Mesodermal cell (in vitro differentiated cells): Measurements from ENCODE around the gene TBC1D22A.

Experiments
- H3K27ac ChIP-seq: 2 replicates; pipeline ENCODE4 v1.7.0; 2013; ENCODE audit warnings: mild to moderate bottlenecking, low read depth, low read length, moderate library complexity; ENCODE audit not compliant: severe bottlenecking
- H3K36me3 ChIP-seq: 2 replicates; pipeline ENCODE4 v1.7.1; 2013; ENCODE audit warnings: mild to moderate bottlenecking, low read length, moderate library complexity; ENCODE audit not compliant: control insufficient read depth, insufficient read depth
- H3K4me1 ChIP-seq: one replicate; pipeline ENCODE4 v1.7.1; 2013; ENCODE audit warnings: mild to moderate bottlenecking, low read length; ENCODE audit not compliant: insufficient read depth, control insufficient read depth, poor library complexity, severe bottlenecking
- H3K4me3 ChIP-seq: 2 replicates; pipeline ENCODE4 v1.7.0; 2013; ENCODE audit warnings: low read length, control low read depth, mild to moderate bottlenecking; ENCODE audit not compliant: insufficient read depth, poor library complexity, severe bottlenecking; ENCODE audit errors: extremely low read depth
- H3K9me3 ChIP-seq: 2 replicates; pipeline ENCODE4 v1.7.1; 2013; ENCODE audit warnings: mild to moderate bottlenecking, low read length, moderate library complexity; ENCODE audit not compliant: control insufficient read depth
- WGBS, 2 experiments: methylation state at CpG; one replicate each; pipeline ENCODE4 v1.1.5; 2013; ENCODE audit warnings: missing lambda C conversion rate in 2 of 2; ENCODE audit not compliant: insufficient coverage in 2 of 2; 5-methylcytosine and 5-hydroxymethylcytosine counted together

TBC1D22A gene

GRCh38 chr22:47053013-47053725 lies 290.7 kb downstream of the TBC1D22A start:
- H3K4me3 ChIP-seq: no peak overlapping the region
- H3K9me3 ChIP-seq: no peaks in the 10 kb centered on the region
- 89 to 95% methylated on average over 10 to 13 of the region's 14 CpGs for WGBS, 2 experiments
- H3K4me1 ChIP-seq: peaks cover 6% of the 10 kb centered on the region
- peak overlapping the region; percentile 71 for H3K27ac ChIP-seq
- no peaks in the 10 kb centered on the region for H3K36me3 ChIP-seq

GRCh38 chr22:47053726-47054141 lies 291.3 kb downstream of the TBC1D22A start:
- Histone ChIP-seq H3K9me3 (no peaks in the 10 kb centered on the region), H3K36me3 (no peaks in the 10 kb centered on the region), H3K27ac (peak overlapping the region; percentile 71), H3K4me1 (peaks cover 6% of the 10 kb centered on the region), H3K4me3 (no peak overlapping the region)
- 85 to 87% methylated on average over 8 to 12 of the region's 12 CpGs for WGBS, 2 experiments

- 96 to 97% methylated on average over 23 to 24 of the region's 28 CpGs for whole genome bisulfite sequencing, 2 experiments
- H3K36me3 ChIP-seq: no peaks in the 10 kb centered on the region
Measured at GRCh38 chr22:47054231-47055072, 292.0 kb downstream of the TBC1D22A start.

GRCh38 chr22:47055073-47055355 lies 292.6 kb downstream of the TBC1D22A start:
- no peak overlapping the region for H3K27ac ChIP-seq
- H3K36me3 ChIP-seq: no peaks in the 10 kb centered on the region
- WGBS, 2 experiments: 92 to 98% methylated on average over 4 to 5 of the region's 5 CpGs

More at GRCh38 chr22:47054231-47055072, 292.0 kb downstream of the TBC1D22A start:
- H3K4me1 ChIP-seq: peaks cover 6% of the 10 kb centered on the region
- no peaks in the 10 kb centered on the region for H3K9me3 ChIP-seq
- H3K27ac ChIP-seq: no peak overlapping the region
- no peak overlapping the region for H3K4me3 ChIP-seq

GRCh38 chr22:47055461-47055860 lies 293.0 kb downstream of the TBC1D22A start:
- Histone ChIP-seq H3K9me3 (no peaks in the 10 kb centered on the region), H3K27ac (no peak overlapping the region), H3K36me3 (no peaks in the 10 kb centered on the region), H3K4me3 (no peak overlapping the region), H3K4me1 (peaks cover 6% of the 10 kb centered on the region)
- WGBS, 2 experiments: 95 to 100% methylated on average over 4 of the region's 4 CpGs

More at GRCh38 chr22:47055073-47055355, 292.6 kb downstream of the TBC1D22A start:
- no peak overlapping the region for H3K4me3 ChIP-seq
- H3K9me3 ChIP-seq: no peaks in the 10 kb centered on the region
- peaks cover 6% of the 10 kb centered on the region for H3K4me1 ChIP-seq

- Histone ChIP-seq H3K9me3 (no peaks in the 10 kb centered on the region), H3K27ac (no peak overlapping the region), H3K4me3 (no peak overlapping the region), H3K36me3 (no peaks in the 10 kb centered on the region), H3K4me1 (peaks cover 6% of the 10 kb centered on the region)
- WGBS, 2 experiments: 87 to 92% methylated on average over 10 to 13 of the region's 15 CpGs
Measured at GRCh38 chr22:47055921-47056320, 293.5 kb downstream of the TBC1D22A start.

GRCh38 chr22:47056361-47056760 lies 293.9 kb downstream of the TBC1D22A start:
- peaks cover 6% of the 10 kb centered on the region for H3K4me1 ChIP-seq
- 88 to 89% methylated on average over 9 of the region's 9 CpGs for WGBS, 2 experiments
- H3K9me3 ChIP-seq: no peaks in the 10 kb centered on the region
- no peak overlapping the region for H3K27ac ChIP-seq
- H3K4me3 ChIP-seq: no peak overlapping the region
- peaks cover 3% of the 10 kb centered on the region for H3K36me3 ChIP-seq

- Histone ChIP-seq H3K4me3 (no peak overlapping the region), H3K36me3 (peaks cover 4% of the 10 kb centered on the region), H3K27ac (no peak overlapping the region), H3K9me3 (no peaks in the 10 kb centered on the region), H3K4me1 (peaks cover 6% of the 10 kb centered on the region)
- 94 to 97% methylated on average over 13 to 14 of the region's 18 CpGs for WGBS, 2 experiments
Measured at GRCh38 chr22:47056776-47057470, 294.5 kb downstream of the TBC1D22A start.

- Histone ChIP-seq H3K4me3 (no peak overlapping the region), H3K36me3 (peaks cover 4% of the 10 kb centered on the region), H3K9me3 (no peaks in the 10 kb centered on the region), H3K4me1 (peaks cover 6% of the 10 kb centered on the region), H3K27ac (no peak overlapping the region)
- WGBS, 2 experiments: 94% methylated on average over 9 to 16 of the region's 16 CpGs
Measured at GRCh38 chr22:47057916-47058585, 295.6 kb downstream of the TBC1D22A start.

GRCh38 chr22:47059076-47059475 lies 296.6 kb downstream of the TBC1D22A start:
- no peak overlapping the region for H3K27ac ChIP-seq
- H3K4me3 ChIP-seq: no peak overlapping the region
- 91 to 94% methylated on average over 6 to 14 of the region's 15 CpGs for WGBS, 2 experiments

More at GRCh38 chr22:47059076-47059475, 296.6 kb downstream of the TBC1D22A start:
- Histone ChIP-seq H3K36me3 (peaks cover 4% of the 10 kb centered on the region), H3K4me1 (no peaks in the 10 kb centered on the region), H3K9me3 (no peaks in the 10 kb centered on the region)
